Measurements from ENCODE around the gene TUBA1C.

- TF ChIP-seq FOXP2 (optimal IDR thresholded peaks at IDR 0.05; ENCODE audit: borderline replicate concordance, extremely low read depth, extremely low read length, insufficient read depth), result no peak
- TF ChIP-seq POLR2AphosphoS5 (IDR thresholded peaks at IDR 0.05; ENCODE audit: low read depth, low read length), result no peak
- TF ChIP-seq REST (IDR thresholded peaks at IDR 0.05; ENCODE audit: insufficient read depth in 1 of 2, low read depth in 2 of 2, low read length in 2 of 2), result no peak
- TF ChIP-seq TAF1 (IDR thresholded peaks at IDR 0.05; ENCODE audit: borderline replicate concordance, insufficient read depth, low read length), result no peak
- no peak for TF ChIP-seq SIN3A (IDR thresholded peaks at IDR 0.05; ENCODE audit: borderline replicate concordance, insufficient read depth, low read length)
Observed at GRCh38 chr12:49297695-49298060, 32.8 kb downstream of the TUBA1C start.
